Astrocyte (in vitro differentiated cells and primary cell): ENCODE results near the gene EIF4E1B. TPM values are rescaled to one million over a fixed set of nuclear protein-coding genes. Genes with fewer than 3 reads are reported as not detected.

ENCODE experiments used
- DNase-seq: peaks from one replicate; pipeline ENCODE4 v3.0.0-alpha.2; 2010; ENCODE audit warnings: low read depth
- FAIRE-seq: peaks from 2 replicates; lab custom pipeline; 2011; peaks lifted over from hg19 to GRCh38; lab: Jason Lieb, UNC
- H2AFZ ChIP-seq: 2 replicates; pipeline ENCODE4 v1.6.0; 2012; ENCODE audit warnings: low read depth, low read length, inconsistent platforms
- H3K27ac ChIP-seq: 2 replicates; pipeline ENCODE4 v1.5.1; 2011; ENCODE audit warnings: low read depth, low read length, inconsistent platforms
- H3K27me3 ChIP-seq: 2 replicates; pipeline ENCODE4 v1.6.0; 2011; ENCODE audit warnings: low read length, inconsistent platforms; ENCODE audit not compliant: insufficient read depth
- H3K36me3 ChIP-seq: 2 replicates; pipeline ENCODE4 v1.5.1; 2011; ENCODE audit warnings: low read length, inconsistent platforms; ENCODE audit not compliant: insufficient read depth
- H3K4me1 ChIP-seq: 2 replicates; pipeline ENCODE4 v1.5.1; 2011; ENCODE audit warnings: low read length, inconsistent platforms; ENCODE audit not compliant: insufficient read depth
- H3K4me2 ChIP-seq: 2 replicates; pipeline ENCODE4 v1.6.0; 2012; ENCODE audit warnings: low read length, inconsistent platforms
- H3K4me3 ChIP-seq: 2 replicates; pipeline ENCODE4 v1.5.1; 2011; ENCODE audit warnings: low read depth, mild to moderate bottlenecking, low read length, inconsistent platforms; ENCODE audit not compliant: insufficient read depth
- H3K79me2 ChIP-seq: 2 replicates; pipeline ENCODE4 v1.6.0; 2012; ENCODE audit warnings: mild to moderate bottlenecking, low read length, inconsistent platforms; ENCODE audit not compliant: insufficient read depth
- H3K9ac ChIP-seq: 2 replicates; pipeline ENCODE4 v1.6.0; 2012; ENCODE audit warnings: mild to moderate bottlenecking, low read length, inconsistent platforms
- H3K9me3 ChIP-seq: 2 replicates; pipeline ENCODE4 v1.5.1; 2012; ENCODE audit warnings: low read depth, mild to moderate bottlenecking, low read length, inconsistent platforms; ENCODE audit not compliant: insufficient read depth
- H4K20me1 ChIP-seq: 2 replicates; pipeline ENCODE4 v1.6.0; 2012; ENCODE audit warnings: low read length, inconsistent platforms; ENCODE audit not compliant: insufficient read depth
- H3K27ac Mint-ChIP-seq: one replicate; pipeline ENCODE4 v1.8.0; 2021; ENCODE audit warnings: mild to moderate bottlenecking, mixed read lengths; ENCODE audit not compliant: unreplicated experiment
- H3K27me3 Mint-ChIP-seq: one replicate; pipeline ENCODE4 v1.8.0; 2021; ENCODE audit warnings: low read depth, mixed read lengths; ENCODE audit not compliant: unreplicated experiment
- H3K36me3 Mint-ChIP-seq: one replicate; pipeline ENCODE4 v1.8.0; 2021; ENCODE audit warnings: low read depth, mixed read lengths; ENCODE audit not compliant: unreplicated experiment
- H3K4me1 Mint-ChIP-seq: one replicate; pipeline ENCODE4 v1.8.0; 2021; ENCODE audit warnings: low read depth, mixed read lengths; ENCODE audit not compliant: unreplicated experiment
- H3K4me3 Mint-ChIP-seq: one replicate; pipeline ENCODE4 v1.8.0; 2021; ENCODE audit warnings: mild to moderate bottlenecking, moderate library complexity, mixed read lengths; ENCODE audit not compliant: unreplicated experiment
- H3K9me3 Mint-ChIP-seq: one replicate; pipeline ENCODE4 v1.8.0; 2021; ENCODE audit warnings: mild to moderate bottlenecking, mixed read lengths; ENCODE audit not compliant: unreplicated experiment
- EZH2 ChIP-seq: IDR thresholded peaks from 2 replicates; pipeline ENCODE4 v1.6.1; 2012; ENCODE audit warnings: mild to moderate bottlenecking, low read length, inconsistent platforms; ENCODE audit not compliant: insufficient read depth
- total RNA-seq: library from RNA; stranded (reverse); gene quantifications from 2 replicates; pipeline ENCODE4 v1.2.1, GENCODE V29; 2021
- TF ChIP-seq, protein P1 (sequence below): IDR thresholded peaks from 2 replicates; pipeline ENCODE4 v1.5.1; 2011; ENCODE audit warnings: low read depth, mild to moderate bottlenecking, inconsistent platforms, low read length, moderate library complexity; ENCODE audit not compliant: insufficient read depth

Gene EIF4E1B
- total RNA-seq, 1 donor from 2014 or later: not detected

DNA sequence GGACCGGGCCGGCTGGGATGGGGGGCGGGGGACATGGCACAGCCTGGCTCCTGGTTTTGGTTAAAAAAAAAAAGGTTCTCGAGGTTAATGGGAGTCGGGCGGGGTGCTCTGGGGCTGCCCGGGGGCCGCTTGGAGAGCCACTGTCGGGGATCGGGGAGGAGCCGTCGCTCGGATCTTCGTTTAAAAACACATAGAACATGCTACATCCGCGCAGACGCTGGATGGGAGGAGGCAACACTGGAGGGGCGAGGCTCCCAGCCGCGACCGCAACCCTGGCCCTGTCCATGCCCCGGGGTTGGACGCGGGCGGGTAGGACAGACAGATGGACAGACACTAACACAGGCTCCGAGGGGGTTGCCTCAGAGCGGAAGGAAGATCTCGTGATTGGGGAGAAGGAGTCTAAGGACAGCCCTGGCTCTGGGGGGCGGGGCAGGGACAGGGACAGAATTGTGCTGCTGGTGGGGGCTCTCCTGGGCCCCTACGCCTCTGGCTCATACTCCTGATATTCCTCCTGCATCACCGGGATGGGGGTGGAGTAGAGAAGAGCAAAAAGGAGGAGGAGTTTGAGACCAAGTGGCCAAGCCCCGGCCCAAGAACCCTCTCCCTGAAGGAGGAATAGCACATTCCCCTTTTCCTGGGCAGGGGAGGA, 10.0 kb upstream of the EIF4E1B start:
- H3K9ac ChIP-seq: no peak overlapping the region
- no peak overlapping the region for H3K27ac ChIP-seq
- H3K9me3 ChIP-seq: no peaks in the 10 kb centered on the region
- FAIRE-seq (no peak), DNase-seq (no peak)
- peak overlapping the region; percentile 27 for H2AFZ ChIP-seq
- H3K79me2 ChIP-seq: no peaks in the 10 kb centered on the region
- Mint-ChIP-seq H3K4me1 (peaks cover 33% of the 10 kb centered on the region), H3K36me3 (no peaks in the 10 kb centered on the region), H3K9me3 (peaks cover 4% of the 10 kb centered on the region), H3K27ac (no peak overlapping the region), H3K4me3 (peak overlapping the region; percentile 50), H3K27me3 (peaks cover 35% of the 10 kb centered on the region)
- H4K20me1 ChIP-seq: no peaks in the 10 kb centered on the region
- H3K27me3 ChIP-seq: peaks cover 27% of the 10 kb centered on the region
- peak overlapping the region; percentile 79 for H3K4me2 ChIP-seq
- TF ChIP-seq, protein P1, sequence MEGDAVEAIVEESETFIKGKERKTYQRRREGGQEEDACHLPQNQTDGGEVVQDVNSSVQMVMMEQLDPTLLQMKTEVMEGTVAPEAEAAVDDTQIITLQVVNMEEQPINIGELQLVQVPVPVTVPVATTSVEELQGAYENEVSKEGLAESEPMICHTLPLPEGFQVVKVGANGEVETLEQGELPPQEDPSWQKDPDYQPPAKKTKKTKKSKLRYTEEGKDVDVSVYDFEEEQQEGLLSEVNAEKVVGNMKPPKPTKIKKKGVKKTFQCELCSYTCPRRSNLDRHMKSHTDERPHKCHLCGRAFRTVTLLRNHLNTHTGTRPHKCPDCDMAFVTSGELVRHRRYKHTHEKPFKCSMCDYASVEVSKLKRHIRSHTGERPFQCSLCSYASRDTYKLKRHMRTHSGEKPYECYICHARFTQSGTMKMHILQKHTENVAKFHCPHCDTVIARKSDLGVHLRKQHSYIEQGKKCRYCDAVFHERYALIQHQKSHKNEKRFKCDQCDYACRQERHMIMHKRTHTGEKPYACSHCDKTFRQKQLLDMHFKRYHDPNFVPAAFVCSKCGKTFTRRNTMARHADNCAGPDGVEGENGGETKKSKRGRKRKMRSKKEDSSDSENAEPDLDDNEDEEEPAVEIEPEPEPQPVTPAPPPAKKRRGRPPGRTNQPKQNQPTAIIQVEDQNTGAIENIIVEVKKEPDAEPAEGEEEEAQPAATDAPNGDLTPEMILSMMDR: no peak
- TF ChIP-seq EZH2: peak; percentile 52
- H3K4me3 ChIP-seq: peak overlapping the region; percentile 29
- no peaks in the 10 kb centered on the region for H3K36me3 ChIP-seq
- peaks cover 33% of the 10 kb centered on the region for H3K4me1 ChIP-seq

DNA sequence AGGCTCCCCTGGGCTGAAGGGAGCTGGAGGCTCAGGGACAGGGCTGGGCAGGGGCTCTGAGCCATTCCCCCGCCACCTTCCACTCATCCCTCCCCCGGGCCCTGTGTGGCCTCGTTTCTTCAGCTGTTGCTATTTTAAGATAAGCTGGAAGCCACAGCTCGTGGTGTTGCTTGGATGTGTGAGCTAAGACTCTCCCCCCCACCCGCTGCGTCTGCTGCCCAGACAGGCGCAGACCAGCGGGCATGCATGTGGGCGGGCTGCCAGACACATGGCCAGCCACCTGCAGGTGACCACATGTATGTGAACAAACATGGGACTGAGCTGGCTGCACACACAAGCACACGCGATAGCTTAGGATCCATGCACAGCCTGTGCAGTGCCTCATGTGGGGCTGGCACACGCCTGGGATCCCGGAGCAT, 8.8 kb upstream of the EIF4E1B start:
- Histone ChIP-seq H3K9me3 (no peaks in the 10 kb centered on the region), H3K4me3 (no peak overlapping the region), H3K79me2 (no peaks in the 10 kb centered on the region), H3K27ac (no peak overlapping the region), H3K9ac (no peak overlapping the region), H4K20me1 (no peaks in the 10 kb centered on the region), H3K4me1 (peaks cover 27% of the 10 kb centered on the region), H2AFZ (no peak overlapping the region), H3K4me2 (no peak overlapping the region), H3K36me3 (no peaks in the 10 kb centered on the region), H3K27me3 (peaks cover 30% of the 10 kb centered on the region)
- no peak for FAIRE-seq
- peak; percentile 44 for DNase-seq
- H3K27me3 Mint-ChIP-seq: peaks cover 42% of the 10 kb centered on the region
- H3K4me3 Mint-ChIP-seq: no peak overlapping the region
- TF ChIP-seq EZH2: no peak
- TF ChIP-seq, protein P1: no peak
- peaks cover 25% of the 10 kb centered on the region for H3K4me1 Mint-ChIP-seq
- no peak overlapping the region for H3K27ac Mint-ChIP-seq
- H3K36me3 Mint-ChIP-seq: peaks cover 2% of the 10 kb centered on the region
- H3K9me3 Mint-ChIP-seq: peaks cover 4% of the 10 kb centered on the region

DNA sequence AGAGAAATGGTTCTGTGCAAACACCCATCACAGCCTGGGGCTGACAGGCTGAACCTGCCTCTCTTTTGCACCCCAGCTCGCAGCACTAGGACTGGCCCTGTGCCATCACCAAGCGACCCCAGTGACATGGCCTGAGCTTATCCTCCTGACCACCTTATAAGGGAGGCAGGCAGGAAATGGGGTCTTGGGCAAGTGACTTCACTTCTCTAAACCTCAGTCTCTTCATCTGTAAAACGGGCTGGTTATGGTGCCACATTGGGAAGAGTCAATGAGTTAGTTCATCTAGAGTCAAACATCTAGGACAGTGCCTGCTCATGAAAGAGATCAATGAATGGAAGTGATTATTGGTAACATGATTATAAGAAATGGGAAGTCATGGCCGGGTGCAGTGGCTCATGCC, 6.3 kb upstream of the EIF4E1B start:
- H4K20me1 ChIP-seq: no peaks in the 10 kb centered on the region
- Mint-ChIP-seq H3K36me3 (peaks cover 4% of the 10 kb centered on the region), H3K27ac (no peak overlapping the region), H3K9me3 (peaks cover 4% of the 10 kb centered on the region), H3K4me3 (no peak overlapping the region), H3K4me1 (peaks cover 31% of the 10 kb centered on the region), H3K27me3 (peaks cover 52% of the 10 kb centered on the region)
- no peak overlapping the region for H3K4me2 ChIP-seq
- no peak overlapping the region for H3K4me3 ChIP-seq
- H3K9me3 ChIP-seq: no peaks in the 10 kb centered on the region
- H3K27me3 ChIP-seq: peaks cover 34% of the 10 kb centered on the region
- H3K27ac ChIP-seq: no peak overlapping the region
- H3K36me3 ChIP-seq: no peaks in the 10 kb centered on the region
- FAIRE-seq (no peak), DNase-seq (no peak)
- no peaks in the 10 kb centered on the region for H3K79me2 ChIP-seq
- no peak overlapping the region for H3K9ac ChIP-seq
- TF ChIP-seq EZH2: no peak
- TF ChIP-seq, protein P1: no peak
- H3K4me1 ChIP-seq: peaks cover 22% of the 10 kb centered on the region
- no peak overlapping the region for H2AFZ ChIP-seq
